Bronchial epithelial cell (primary cell): ENCODE measurements around the gene KIF9. TPM values are rescaled to one million over a fixed set of nuclear protein-coding genes. Genes with fewer than 3 reads are reported as not detected.

Source experiments
- DNase-seq: peaks from one replicate; pipeline ENCODE4 v3.0.0-alpha.2; 2010; ENCODE audit warnings: low read depth
- FAIRE-seq: peaks from 2 replicates; lab custom pipeline; 2011; peaks lifted over from hg19 to GRCh38; lab: Jason Lieb, UNC
- H3K27me3 ChIP-seq: 2 replicates; pipeline ENCODE4 v1.5.1; 2011; ENCODE audit warnings: low read length; ENCODE audit not compliant: control insufficient read depth, insufficient read depth
- H3K36me3 ChIP-seq: 2 replicates; pipeline ENCODE4 v1.5.1; 2011; ENCODE audit warnings: low read length; ENCODE audit not compliant: control insufficient read depth, insufficient read depth
- H3K4me3 ChIP-seq: 2 replicates; pipeline ENCODE4 v1.5.1; 2011; ENCODE audit warnings: mild to moderate bottlenecking, low read depth, low read length, control low read depth
- total RNA-seq: library from RNA; depleted of rRNA; stranded (reverse); fragments of >200 nt; gene quantifications from 2 replicates; pipeline ENCODE4 v1.2.1, GENCODE V29; 2014
- TF ChIP-seq, protein P1 (sequence below): IDR thresholded peaks from 2 replicates; pipeline ENCODE4 v1.5.1; 2011; ENCODE audit warnings: mild to moderate bottlenecking, moderate library complexity, low read length, control low read depth, inconsistent platforms; ENCODE audit not compliant: insufficient read depth, severe bottlenecking

Gene KIF9
- total RNA-seq, 1 donor from 2014 or later: 2.1 TPM

DNA sequence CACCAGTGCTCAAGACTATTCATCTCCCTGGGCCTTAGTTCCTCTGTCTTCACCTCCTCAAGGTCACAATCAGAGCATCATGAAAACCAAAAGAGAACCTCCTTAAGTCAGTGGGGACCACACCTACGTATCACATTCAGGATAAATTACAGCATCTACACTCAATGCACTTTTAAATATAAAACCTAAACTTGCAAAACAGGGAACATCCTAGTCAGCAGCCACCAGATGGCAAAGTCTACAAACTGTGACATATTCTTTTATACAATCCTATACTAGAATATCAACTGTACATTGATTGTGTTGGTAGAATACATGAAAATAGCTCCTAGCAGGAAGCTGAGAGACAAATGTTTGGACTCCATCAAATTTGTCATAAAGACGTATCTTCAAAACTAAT lies 7.9 kb downstream of the KIF9 start:
- TF ChIP-seq, protein P1, sequence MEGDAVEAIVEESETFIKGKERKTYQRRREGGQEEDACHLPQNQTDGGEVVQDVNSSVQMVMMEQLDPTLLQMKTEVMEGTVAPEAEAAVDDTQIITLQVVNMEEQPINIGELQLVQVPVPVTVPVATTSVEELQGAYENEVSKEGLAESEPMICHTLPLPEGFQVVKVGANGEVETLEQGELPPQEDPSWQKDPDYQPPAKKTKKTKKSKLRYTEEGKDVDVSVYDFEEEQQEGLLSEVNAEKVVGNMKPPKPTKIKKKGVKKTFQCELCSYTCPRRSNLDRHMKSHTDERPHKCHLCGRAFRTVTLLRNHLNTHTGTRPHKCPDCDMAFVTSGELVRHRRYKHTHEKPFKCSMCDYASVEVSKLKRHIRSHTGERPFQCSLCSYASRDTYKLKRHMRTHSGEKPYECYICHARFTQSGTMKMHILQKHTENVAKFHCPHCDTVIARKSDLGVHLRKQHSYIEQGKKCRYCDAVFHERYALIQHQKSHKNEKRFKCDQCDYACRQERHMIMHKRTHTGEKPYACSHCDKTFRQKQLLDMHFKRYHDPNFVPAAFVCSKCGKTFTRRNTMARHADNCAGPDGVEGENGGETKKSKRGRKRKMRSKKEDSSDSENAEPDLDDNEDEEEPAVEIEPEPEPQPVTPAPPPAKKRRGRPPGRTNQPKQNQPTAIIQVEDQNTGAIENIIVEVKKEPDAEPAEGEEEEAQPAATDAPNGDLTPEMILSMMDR: no peak
- no peak for FAIRE-seq
- H3K36me3 ChIP-seq: no peaks in the 10 kb centered on the region
- no peak overlapping the region for H3K4me3 ChIP-seq
- no peaks in the 10 kb centered on the region for H3K27me3 ChIP-seq
- DNase-seq: no peak

DNA sequence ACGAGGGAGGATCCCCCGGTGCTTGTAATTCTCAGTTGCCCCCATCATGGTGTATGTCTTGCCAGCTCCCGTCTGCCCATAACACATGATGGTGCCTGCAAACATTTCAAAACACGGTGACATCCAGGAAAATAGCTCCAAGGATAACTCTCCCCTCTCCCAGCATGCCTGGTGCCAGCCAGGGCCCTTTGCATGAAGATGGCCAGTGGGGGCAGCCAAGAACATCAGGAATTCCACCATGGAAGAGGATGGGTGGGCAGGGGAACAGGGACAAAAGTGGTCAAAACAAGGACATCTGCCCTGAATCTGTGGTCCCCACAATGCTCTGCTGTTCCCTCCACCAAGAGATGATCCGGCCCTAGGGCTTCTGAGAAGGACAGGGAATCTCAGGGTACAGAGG lies 9.0 kb downstream of the KIF9 start:
- no peak overlapping the region for H3K4me3 ChIP-seq
- H3K27me3 ChIP-seq: no peaks in the 10 kb centered on the region
- DNase-seq (no peak), FAIRE-seq (no peak)
- H3K36me3 ChIP-seq: no peaks in the 10 kb centered on the region
- TF ChIP-seq, protein P1: no peak

DNA sequence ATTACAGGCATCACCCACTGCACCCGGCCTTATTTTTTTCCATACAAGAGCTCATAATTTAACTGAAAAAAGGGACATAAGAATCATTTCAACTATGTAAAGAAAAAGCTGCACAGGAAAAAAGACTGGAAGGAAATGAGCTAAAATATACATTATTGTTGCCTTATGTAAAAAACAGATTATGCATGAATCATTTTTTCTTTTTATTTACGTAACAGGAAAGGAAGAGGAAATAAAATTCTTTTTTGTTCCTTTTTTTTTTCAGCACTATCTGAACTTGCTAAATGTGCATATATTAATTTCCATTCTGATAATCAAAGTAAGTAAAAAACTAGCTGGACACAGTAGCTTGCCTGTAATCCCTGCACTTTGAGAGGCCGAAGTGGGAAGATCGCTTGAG lies 12.1 kb downstream of the KIF9 start:
- Histone ChIP-seq H3K27me3 (no peaks in the 10 kb centered on the region), H3K4me3 (no peak overlapping the region), H3K36me3 (no peaks in the 10 kb centered on the region)
- no peak for DNase-seq
- no peak for FAIRE-seq
- TF ChIP-seq, protein P1: no peak

DNA sequence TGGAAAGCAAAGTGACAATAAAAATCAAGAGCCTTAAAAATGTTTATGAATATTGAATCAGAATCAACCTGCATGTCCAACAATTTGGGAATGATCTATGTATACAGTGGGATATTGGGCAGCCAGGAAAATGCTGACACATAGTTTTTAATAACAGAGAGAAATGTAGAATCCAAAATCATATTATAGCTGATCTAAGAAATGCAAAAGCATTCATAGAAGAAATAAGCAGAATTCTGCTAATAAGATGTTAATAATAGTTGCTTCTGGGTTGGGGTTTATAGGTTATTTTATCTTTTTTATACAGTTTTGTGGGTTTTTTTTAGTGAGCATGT lies 15.1 kb downstream of the KIF9 start:
- Histone ChIP-seq H3K27me3 (no peaks in the 10 kb centered on the region), H3K4me3 (no peak overlapping the region), H3K36me3 (no peaks in the 10 kb centered on the region)
- no peak for FAIRE-seq
- no peak for DNase-seq
- TF ChIP-seq, protein P1: no peak

DNA sequence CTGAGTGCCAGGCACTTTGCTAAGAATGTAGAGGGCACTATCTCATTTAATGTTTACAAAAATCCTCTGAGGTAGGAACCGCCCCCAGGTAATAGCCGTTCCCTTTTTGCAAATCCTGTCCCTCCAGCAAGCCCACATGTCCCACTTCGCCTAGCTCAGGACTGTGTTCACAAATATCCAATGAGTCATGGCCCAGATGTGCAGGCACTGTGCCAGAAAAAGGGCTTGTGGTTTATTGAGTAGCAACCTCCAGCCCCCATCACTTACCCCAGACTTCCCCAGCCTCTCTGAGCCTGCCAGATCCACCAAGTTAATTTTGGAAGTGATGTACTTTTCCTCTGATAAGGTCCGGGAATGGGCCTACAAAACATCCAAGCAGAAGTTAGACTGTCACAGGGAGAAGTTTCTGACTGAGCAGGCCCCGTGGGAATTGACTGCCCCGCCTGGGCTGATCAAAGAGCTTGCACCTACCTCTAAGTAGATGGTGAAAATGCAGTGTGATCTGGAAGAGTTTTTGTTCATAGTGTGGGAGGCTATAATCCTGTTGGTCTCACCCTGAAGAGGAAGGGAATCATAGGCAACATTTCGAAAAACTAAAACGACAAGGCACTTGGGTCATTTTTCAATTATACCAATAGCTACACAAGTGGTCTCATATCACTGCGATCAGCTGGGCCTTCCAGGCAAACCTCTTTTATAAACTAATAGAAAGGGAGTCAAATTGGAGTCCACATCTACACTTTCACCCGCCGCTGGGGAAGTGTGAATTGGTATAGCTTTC lies 15.7 kb downstream of the KIF9 start:
- DNase-seq (peak; percentile 93), FAIRE-seq (no peak)
- no peaks in the 10 kb centered on the region for H3K27me3 ChIP-seq
- H3K36me3 ChIP-seq: no peaks in the 10 kb centered on the region
- no peak overlapping the region for H3K4me3 ChIP-seq
- TF ChIP-seq, protein P1: no peak
